Spleen (tissue), 7 donors: ENCODE measurements around the gene RIBC2.

ENCODE experiments used
- POLR2A ChIP-seq, 3 donors: fragments of 450-650 bp; IDR thresholded peaks; one replicate each; pipeline ENCODE4 v1.5.1; 2017; ENCODE audit warnings: antibody characterized with exemption in 3 of 3, mild to moderate bottlenecking in 1 of 3
- POLR2AphosphoS5 ChIP-seq, 3 donors: sonication (generic); formaldehyde crosslinking; IDR thresholded peaks; one replicate each; pipeline ENCODE4 v1.5.1; 2017; ENCODE audit warnings: antibody characterized with exemption in 3 of 3
- TF ChIP-seq, protein P1 (sequence below), 11 experiments: fragments of 200-600 bp in 7 of 11; fragments of 450-650 bp in 4 of 11; sonication (generic) in 4 of 11; IDR thresholded peaks in 8 of 11; conservative IDR thresholded peaks in 3 of 11; 1 replicate in 7 of 11; 2 replicates in 4 of 11; pipeline versions ENCODE4 v1.4.0 to v1.8.0; 2016 to 2021; ENCODE audit warnings: antibody characterized with exemption in 11 of 11, inconsistent platforms in 4 of 11, mild to moderate bottlenecking in 1 of 11
- donor health status: DM: no; HTN: no; CAD: no; lungs with moderate emphysema.
- donor health status: DM: no; HTN: no; CAD: no.
- donor health status: DM: no; HTN: no; CAD: no.

- TF ChIP-seq, protein P1, sequence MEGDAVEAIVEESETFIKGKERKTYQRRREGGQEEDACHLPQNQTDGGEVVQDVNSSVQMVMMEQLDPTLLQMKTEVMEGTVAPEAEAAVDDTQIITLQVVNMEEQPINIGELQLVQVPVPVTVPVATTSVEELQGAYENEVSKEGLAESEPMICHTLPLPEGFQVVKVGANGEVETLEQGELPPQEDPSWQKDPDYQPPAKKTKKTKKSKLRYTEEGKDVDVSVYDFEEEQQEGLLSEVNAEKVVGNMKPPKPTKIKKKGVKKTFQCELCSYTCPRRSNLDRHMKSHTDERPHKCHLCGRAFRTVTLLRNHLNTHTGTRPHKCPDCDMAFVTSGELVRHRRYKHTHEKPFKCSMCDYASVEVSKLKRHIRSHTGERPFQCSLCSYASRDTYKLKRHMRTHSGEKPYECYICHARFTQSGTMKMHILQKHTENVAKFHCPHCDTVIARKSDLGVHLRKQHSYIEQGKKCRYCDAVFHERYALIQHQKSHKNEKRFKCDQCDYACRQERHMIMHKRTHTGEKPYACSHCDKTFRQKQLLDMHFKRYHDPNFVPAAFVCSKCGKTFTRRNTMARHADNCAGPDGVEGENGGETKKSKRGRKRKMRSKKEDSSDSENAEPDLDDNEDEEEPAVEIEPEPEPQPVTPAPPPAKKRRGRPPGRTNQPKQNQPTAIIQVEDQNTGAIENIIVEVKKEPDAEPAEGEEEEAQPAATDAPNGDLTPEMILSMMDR (IDR thresholded peaks at IDR 0.05 in 8 of 11, conservative IDR thresholded peaks at IDR 0.05 in 3 of 11) = no peak
- TF ChIP-seq POLR2AphosphoS5 (IDR thresholded peaks at IDR 0.05) = no peak
- TF ChIP-seq POLR2A (IDR thresholded peaks at IDR 0.05) = no peak
Measured at GRCh38 chr22:45429981-45430775, 16.7 kb downstream of the RIBC2 start.
